SK-N-MC (cell line): ENCODE data around the gene PAX6.

Experiments used
- DNase-seq: peaks from one replicate; pipeline ENCODE4 v3.0.0-alpha.2; 2011; ENCODE audit warnings: low read depth, low spot score
- H3K27ac ChIP-seq: fragments of 200-600 bp; sonication (generic); 2 replicates; pipeline ENCODE4 v1.5.1; 2016; ENCODE audit warnings: mixed run types
- H3K36me3 ChIP-seq: fragments of 200-600 bp; sonication (generic); 2 replicates; pipeline ENCODE4 v1.6.1; 2017; ENCODE audit warnings: antibody characterized with exemption, low read length, mixed read lengths; ENCODE audit not compliant: insufficient read depth
- H3K4me3 ChIP-seq: fragments of 200-600 bp; sonication (generic); 2 replicates; pipeline ENCODE4 v1.5.1; 2016
- H3K9ac ChIP-seq: fragments of 200-600 bp; sonication (generic); 2 replicates; pipeline ENCODE4 v1.8.0; 2017; ENCODE audit warnings: mixed run types, mixed read lengths; ENCODE audit not compliant: insufficient read length
- H3K9me3 ChIP-seq: fragments of 200-600 bp; sonication (generic); 2 replicates; pipeline ENCODE4 v1.6.1; 2017; ENCODE audit warnings: low read depth, mild to moderate bottlenecking, antibody characterized with exemption, low read length, moderate library complexity, mixed read lengths
- EZH2 ChIP-seq: fragments of 200-600 bp; sonication (generic); IDR thresholded peaks from one replicate; pipeline ENCODE4 v1.6.1; 2017; ENCODE audit warnings: antibody characterized with exemption
- FOXP2 ChIP-seq: optimal IDR thresholded peaks from 2 replicates; pipeline ENCODE3; 2011; ENCODE audit warnings: mild to moderate bottlenecking, moderate library complexity; ENCODE audit not compliant: insufficient read depth; ENCODE audit errors: extremely low read length, control extremely low read depth
- POLR2AphosphoS5 ChIP-seq: IDR thresholded peaks from 2 replicates; pipeline ENCODE4 v1.6.1; 2012; ENCODE audit warnings: mild to moderate bottlenecking, low read depth, low read length, borderline replicate concordance

PAX6 gene

GRCh38 chr11:31810779-31811647, at the start of gene PAX6:
PAX6 (minus strand) TSS chr11:31811322; CDS start chr11:31806411, 4,911 bp downstream.
- Histone ChIP-seq H3K9ac (peak within 1 kb of the TSS; percentile 89), H3K27ac (peak within 1 kb of the TSS; percentile 82), H3K9me3 (no peaks in the 10 kb centered on the region), H3K36me3 (peaks cover 7% of the 10 kb centered on the region; the same call in 1 of the 2 replicates), H3K4me3 (peak within 1 kb of the TSS; percentile 85)
- peak; percentile 80 for DNase-seq
- TF ChIP-seq POLR2AphosphoS5 (peak; percentile 70; the same call in 1 of the 2 replicates), EZH2 (no peak), FOXP2 (peak; percentile 40)

- TF ChIP-seq EZH2 (no peak), POLR2AphosphoS5 (no peak), FOXP2 (no peak)
- DNase-seq: no peak
- Histone ChIP-seq H3K36me3 (no peaks in the 10 kb centered on the region), H3K9me3 (no peaks in the 10 kb centered on the region), H3K4me3 (no peak overlapping the region), H3K27ac (no peak overlapping the region), H3K9ac (no peak overlapping the region)
Measured at GRCh38 chr11:31860391-31860790, 49.3 kb upstream of the PAX6 start.

- DNase-seq: no peak
- no peaks in the 10 kb centered on the region for H3K36me3 ChIP-seq
- no peak overlapping the region for H3K4me3 ChIP-seq
- TF ChIP-seq POLR2AphosphoS5: no peak
- no peak for TF ChIP-seq FOXP2
- TF ChIP-seq EZH2: no peak
- H3K9ac ChIP-seq: no peak overlapping the region
- H3K9me3 ChIP-seq: no peaks in the 10 kb centered on the region
- H3K27ac ChIP-seq: no peak overlapping the region
Measured at GRCh38 chr11:31856248-31856647, 45.1 kb upstream of the PAX6 start.

GRCh38 chr11:31855466-31855865, 44.3 kb upstream of the PAX6 start:
- TF ChIP-seq POLR2AphosphoS5 (no peak), FOXP2 (no peak), EZH2 (no peak)
- no peak overlapping the region for H3K27ac ChIP-seq
- H3K4me3 ChIP-seq: no peak overlapping the region
- no peaks in the 10 kb centered on the region for H3K36me3 ChIP-seq
- no peak overlapping the region for H3K9ac ChIP-seq
- H3K9me3 ChIP-seq: no peaks in the 10 kb centered on the region
- no peak for DNase-seq

- Histone ChIP-seq H3K9ac (no peak overlapping the region), H3K36me3 (no peaks in the 10 kb centered on the region), H3K4me3 (no peak overlapping the region), H3K27ac (no peak overlapping the region), H3K9me3 (no peaks in the 10 kb centered on the region)
- no peak for DNase-seq
- no peak for TF ChIP-seq FOXP2
- no peak for TF ChIP-seq POLR2AphosphoS5
- TF ChIP-seq EZH2: no peak
Measured at GRCh38 chr11:31850365-31850764, 39.2 kb upstream of the PAX6 start.

GRCh38 chr11:31847761-31848160, 36.6 kb upstream of the PAX6 start:
- H3K9ac ChIP-seq: no peak overlapping the region
- H3K4me3 ChIP-seq: no peak overlapping the region
- TF ChIP-seq POLR2AphosphoS5 (no peak), EZH2 (no peak), FOXP2 (no peak)
- no peaks in the 10 kb centered on the region for H3K36me3 ChIP-seq
- no peaks in the 10 kb centered on the region for H3K9me3 ChIP-seq
- DNase-seq: no peak
- no peak overlapping the region for H3K27ac ChIP-seq

GRCh38 chr11:31845331-31845730, 34.2 kb upstream of the PAX6 start:
- Histone ChIP-seq H3K27ac (no peak overlapping the region), H3K4me3 (no peak overlapping the region), H3K36me3 (no peaks in the 10 kb centered on the region), H3K9ac (no peak overlapping the region), H3K9me3 (no peaks in the 10 kb centered on the region)
- DNase-seq: no peak
- TF ChIP-seq FOXP2 (no peak), EZH2 (no peak), POLR2AphosphoS5 (no peak)

GRCh38 chr11:31844351-31844750, 33.2 kb upstream of the PAX6 start:
- H3K4me3 ChIP-seq: no peak overlapping the region
- H3K9ac ChIP-seq: no peak overlapping the region
- no peak overlapping the region for H3K27ac ChIP-seq
- H3K9me3 ChIP-seq: no peaks in the 10 kb centered on the region
- TF ChIP-seq POLR2AphosphoS5 (no peak), FOXP2 (no peak), EZH2 (no peak)
- no peak for DNase-seq
- no peaks in the 10 kb centered on the region for H3K36me3 ChIP-seq
